Ovary (tissue), 10 donors: ENCODE results near the gene GDPGP1. TPM values are rescaled to one million over a fixed set of nuclear protein-coding genes. Genes with fewer than 3 reads are reported as not detected.
"Not testable (repeated sequence)": the region's sequence is repeated elsewhere in the genome, so short reads cannot be mapped to it uniquely, and the experiment has no call there.

Experiments
- DNase-seq, 5 donors: peaks; one replicate each; pipeline ENCODE4 v3.0.0-alpha.2; 2019 to 2020
- H3K27ac ChIP-seq, 2 donors: fragments of 200-600 bp; one replicate each; pipeline versions ENCODE4 v1.5.1 to v1.8.0; 2019 to 2022
- H3K27me3 ChIP-seq: fragments of 200-600 bp; one replicate; pipeline ENCODE4 v1.8.0; 2022
- H3K36me3 ChIP-seq: fragments of 200-600 bp; sonication (generic); one replicate; pipeline ENCODE4 v1.5.1; 2019
- H3K4me1 ChIP-seq: one replicate; pipeline ENCODE4 v1.8.1; 2013; ENCODE audit warnings: mild to moderate bottlenecking, moderate library complexity; ENCODE audit not compliant: insufficient read depth
- H3K4me3 ChIP-seq: fragments of 200-600 bp; sonication (generic); one replicate; pipeline ENCODE4 v1.5.1; 2017
- H3K9me3 ChIP-seq, 2 donors: fragments of 200-600 bp in 1 of 2; sonication (generic) in 1 of 2; one replicate each; pipeline versions ENCODE4 v1.5.1 to v1.8.1; 2013 to 2019; ENCODE audit warnings: mild to moderate bottlenecking in 1 of 2, moderate library complexity in 1 of 2
- EP300 ChIP-seq: sonication (generic); formaldehyde crosslinking; IDR thresholded peaks from one replicate; pipeline ENCODE4 v1.6.1; 2017; ENCODE audit warnings: antibody characterized with exemption
- POLR2A ChIP-seq: fragments of 450-650 bp; IDR thresholded peaks from one replicate; pipeline ENCODE4 v1.6.1; 2017; ENCODE audit warnings: antibody characterized with exemption, mild to moderate bottlenecking, moderate library complexity
- WGBS, 3 donors: extraction: QIAGEN DNeasy Blood & Tissue Kit in 1 of 3; methylation state at CpG; one replicate each; pipeline versions ENCODE4 v1.1.5 to v1.1.7; 2013 to 2017; 5-methylcytosine and 5-hydroxymethylcytosine counted together
- intact Hi-C, 4 donors: fragments of 100-400 bp; cut with DNase I; formaldehyde crosslinking; loops; one replicate each; pipeline versions ENCODE4 v1.11.0 to v1.15.1; 2022 to 2023
- long read RNA-seq, 3 donors: library from polyadenylated mRNA in 2 of 3; unstranded in 2 of 3; transcript quantifications; one replicate each; pipeline ENCODE4 v2.0.0 and lab custom pipeline, GENCODE V29; 2021 to 2026
- polyA plus RNA-seq, 2 donors: library from polyadenylated mRNA; stranded (reverse); fragments of 200-250 nt in 1 of 2; fragments of 350-450 nt in 1 of 2; fragmentation: Illumina TruSeq in 1 of 2; extraction: RNeasy Lipid Tissue Mini Kit (QIAGEN cat#74804) in 1 of 2; gene quantifications; one replicate each; pipeline ENCODE4 v1.2.3, GENCODE V29; 2013 to 2014
- total RNA-seq, 7 donors: library from RNA; depleted of rRNA in 2 of 7; stranded (reverse); fragments of >200 nt in 2 of 7; fragmentation: NEBNext Ultra II Directional in 3 of 7; extraction: Animal tissue kit (Norgen Biotek cat#: 25700) in 3 of 7; gene quantifications; one replicate each; pipeline versions ENCODE4 v1.1.0 to v1.2.4, GENCODE V29; 2016 to 2023
- TF ChIP-seq, protein P1 (sequence below), 3 donors: fragments of 450-650 bp in 2 of 3; fragments of 200-600 bp in 1 of 3; IDR thresholded peaks; one replicate each; pipeline versions ENCODE4 v1.5.1 to v1.8.0; 2016 to 2022; ENCODE audit warnings: antibody characterized with exemption in 3 of 3, mild to moderate bottlenecking in 1 of 3
- donor health status: DM: no; HTN: no; CAD: no; lungs with moderate emphysema.
- donor health status: DM: no; HTN: no; CAD: no.
- donor health status: Bipolar disorder and iron deficiency.
- donor health status: DM: yes; HTN: yes; CAD: no.
- donor health status: DM: no; HTN: no; CAD: no.
- donor health status: DM: yes; HTN: yes; CAD: no.

The GDPGP1 gene, protein sequence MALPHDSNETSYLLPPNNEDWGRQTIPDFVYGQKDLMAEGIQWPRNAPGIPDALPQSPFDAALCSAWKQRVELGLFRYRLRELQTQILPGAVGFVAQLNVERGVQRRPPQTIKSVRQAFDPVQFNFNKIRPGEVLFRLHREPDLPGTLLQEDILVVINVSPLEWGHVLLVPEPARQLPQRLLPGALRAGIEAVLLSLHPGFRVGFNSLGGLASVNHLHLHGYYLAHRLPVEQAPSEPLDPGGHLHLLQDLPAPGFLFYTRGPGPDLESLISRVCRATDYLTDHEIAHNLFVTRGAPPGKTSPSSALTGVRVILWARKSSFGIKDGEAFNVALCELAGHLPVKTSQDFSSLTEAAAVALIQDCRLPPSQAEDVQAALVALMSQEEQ
- total RNA-seq: 1 to 10 TPM; 2.5 to 9.3 (median 8.3) TPM
- polyA plus RNA-seq: 1 to 10 TPM; 2.0 to 3.0 TPM
- long read RNA-seq, donor 1, partial matches to known transcripts: 1 of 4 reads
- long read RNA-seq, donor 1, other reads (novel, unspliced or antisense): 1 of 4 reads
- long read RNA-seq, donor 2, partial matches to known transcripts: 0 of 3 reads
- long read RNA-seq, donor 2, other reads (novel, unspliced or antisense): 0 of 3 reads
- long read RNA-seq, donor 3, partial matches to known transcripts: 0 of 3 reads
- long read RNA-seq, donor 3, other reads (novel, unspliced or antisense): 1 of 3 reads

DNA sequence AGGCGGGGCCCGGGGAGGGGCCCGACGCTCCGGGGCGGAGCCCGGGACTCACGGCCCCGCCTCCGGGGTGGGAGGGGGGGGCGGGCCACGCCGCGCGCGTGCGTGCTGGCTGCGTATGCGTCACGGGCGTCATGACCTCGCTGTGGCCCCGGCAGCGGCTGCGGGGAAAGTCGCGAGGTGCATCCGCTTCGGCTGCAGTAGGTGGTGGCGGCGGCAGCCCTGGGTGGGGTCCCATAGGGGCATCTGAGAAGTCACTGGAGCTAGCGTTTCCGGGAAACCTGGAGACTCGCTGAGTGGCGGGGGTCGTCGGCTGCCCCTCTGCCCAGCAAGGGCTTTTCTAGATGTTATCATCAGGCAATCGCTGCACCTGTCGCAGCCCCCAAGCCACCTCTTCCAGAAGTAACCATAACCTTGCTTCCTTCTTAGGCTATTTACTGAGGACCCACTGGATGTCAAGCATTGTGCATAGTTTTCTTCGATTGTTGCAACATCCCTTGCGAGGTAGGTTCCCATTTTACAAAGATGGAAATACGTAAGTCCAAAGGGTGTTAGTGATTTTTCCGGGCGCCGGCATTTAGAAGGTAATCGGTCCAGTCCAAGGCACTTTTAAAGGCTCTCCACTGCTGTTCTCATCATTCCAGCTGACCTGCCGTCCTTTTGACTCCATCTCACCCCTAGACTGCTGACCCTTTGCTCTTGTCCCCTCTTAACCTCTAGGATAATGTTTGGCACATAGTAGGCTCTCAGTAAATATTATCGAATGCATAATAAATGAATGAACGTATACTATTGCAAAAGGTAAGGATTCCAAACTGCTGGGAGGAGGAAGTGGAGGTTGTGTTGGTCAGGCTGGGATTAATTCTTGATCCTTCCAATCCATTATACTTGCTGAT lies at the start of gene GDPGP1:
Gene GDPGP1 (plus strand): TSS at position 114 of the 893 bp plus-strand sequence. CDS start 6,700 bp downstream, outside the sequence.
- Histone ChIP-seq H3K4me1 (peaks cover 4% of the 10 kb centered on the region), H3K9me3 (no peaks in the 10 kb centered on the region), H3K27me3 (no peaks in the 10 kb centered on the region), H3K4me3 (peak within 1 kb of the TSS; percentile 78), H3K27ac (peak within 1 kb of the TSS; percentile 74 to 77), H3K36me3 (no peaks in the 10 kb centered on the region)
- intact Hi-C loops: loop anchor here in 1 of 4 donors (5.0 kb wide), 1 partner anchor 72 kb away; no protein-coding TSS in a partner anchor
- WGBS, 3 donors: 3 to 9% (median 4%) methylated on average over 28 to 49 of the region's 49 CpGs
- no peak for DNase-seq
- TF ChIP-seq, protein P1, sequence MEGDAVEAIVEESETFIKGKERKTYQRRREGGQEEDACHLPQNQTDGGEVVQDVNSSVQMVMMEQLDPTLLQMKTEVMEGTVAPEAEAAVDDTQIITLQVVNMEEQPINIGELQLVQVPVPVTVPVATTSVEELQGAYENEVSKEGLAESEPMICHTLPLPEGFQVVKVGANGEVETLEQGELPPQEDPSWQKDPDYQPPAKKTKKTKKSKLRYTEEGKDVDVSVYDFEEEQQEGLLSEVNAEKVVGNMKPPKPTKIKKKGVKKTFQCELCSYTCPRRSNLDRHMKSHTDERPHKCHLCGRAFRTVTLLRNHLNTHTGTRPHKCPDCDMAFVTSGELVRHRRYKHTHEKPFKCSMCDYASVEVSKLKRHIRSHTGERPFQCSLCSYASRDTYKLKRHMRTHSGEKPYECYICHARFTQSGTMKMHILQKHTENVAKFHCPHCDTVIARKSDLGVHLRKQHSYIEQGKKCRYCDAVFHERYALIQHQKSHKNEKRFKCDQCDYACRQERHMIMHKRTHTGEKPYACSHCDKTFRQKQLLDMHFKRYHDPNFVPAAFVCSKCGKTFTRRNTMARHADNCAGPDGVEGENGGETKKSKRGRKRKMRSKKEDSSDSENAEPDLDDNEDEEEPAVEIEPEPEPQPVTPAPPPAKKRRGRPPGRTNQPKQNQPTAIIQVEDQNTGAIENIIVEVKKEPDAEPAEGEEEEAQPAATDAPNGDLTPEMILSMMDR (IDR thresholded peaks at IDR 0.05): no peak
- no peak for TF ChIP-seq EP300
- TF ChIP-seq POLR2A: peak; percentile 34

DNA sequence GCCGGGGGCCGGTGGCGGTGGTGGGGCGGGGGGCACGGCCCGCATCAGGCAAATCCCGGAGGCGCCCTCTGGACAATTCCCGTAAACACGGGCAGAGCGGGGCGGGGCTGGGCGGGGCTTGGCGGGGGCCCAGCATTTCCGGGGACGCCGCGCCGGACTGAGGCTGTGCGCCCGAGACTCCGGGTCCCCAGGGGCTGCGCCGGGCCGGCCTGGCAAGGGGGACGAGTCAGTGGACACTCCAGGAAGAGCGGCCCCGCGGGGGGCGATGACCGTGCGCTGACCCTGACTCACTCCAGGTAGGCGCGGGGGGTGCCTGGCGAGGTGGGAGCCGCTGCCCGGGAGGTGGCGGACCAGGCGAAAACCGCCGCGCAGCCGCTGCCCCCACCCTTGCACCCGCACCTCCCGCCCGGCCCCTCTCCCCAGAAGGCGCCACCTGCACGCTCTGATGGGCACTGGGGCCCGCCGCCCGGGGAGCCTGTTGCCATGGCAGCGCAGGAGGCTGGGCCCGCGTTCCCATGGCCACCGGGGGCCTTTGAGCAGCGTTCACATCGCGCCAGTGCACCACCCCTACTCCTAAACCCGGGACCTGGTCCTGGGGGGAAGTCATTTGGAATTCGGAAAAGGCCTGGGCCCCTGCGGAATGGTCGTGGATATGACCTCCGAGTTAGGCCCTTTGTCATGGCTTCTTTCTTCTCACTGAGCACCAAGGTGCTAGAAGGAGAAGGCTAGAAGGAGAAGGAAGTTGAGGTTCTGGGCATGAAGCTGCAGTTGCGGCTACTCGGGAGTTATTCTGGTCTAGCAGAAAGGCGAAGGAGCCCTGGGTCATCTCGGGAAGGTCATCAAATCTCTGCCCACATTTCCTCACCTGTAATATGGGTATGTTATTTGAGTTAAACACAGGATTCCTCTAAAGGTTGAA lies 49.0 kb upstream of the GDPGP1 start:
- peaks cover 4% of the 10 kb centered on the region for H3K4me1 ChIP-seq
- DNase-seq: peak; percentile 80 to 89 (median 83)
- H3K9me3 ChIP-seq: no peaks in the 10 kb centered on the region
- no peaks in the 10 kb centered on the region for H3K36me3 ChIP-seq
- TF ChIP-seq EP300: peak; percentile 17
- peak; percentile 38 for TF ChIP-seq POLR2A
- TF ChIP-seq, protein P1 (IDR thresholded peaks at IDR 0.05): no peak
- no peaks in the 10 kb centered on the region for H3K27me3 ChIP-seq
- H3K27ac ChIP-seq: peak overlapping the region; percentile 97 to 98
- 7 to 13% (median 9%) methylated on average over 22 to 67 of the region's 67 CpGs for WGBS, 3 donors
- H3K4me3 ChIP-seq: peak overlapping the region; percentile 67
- intact Hi-C loops: no loop called here

DNA sequence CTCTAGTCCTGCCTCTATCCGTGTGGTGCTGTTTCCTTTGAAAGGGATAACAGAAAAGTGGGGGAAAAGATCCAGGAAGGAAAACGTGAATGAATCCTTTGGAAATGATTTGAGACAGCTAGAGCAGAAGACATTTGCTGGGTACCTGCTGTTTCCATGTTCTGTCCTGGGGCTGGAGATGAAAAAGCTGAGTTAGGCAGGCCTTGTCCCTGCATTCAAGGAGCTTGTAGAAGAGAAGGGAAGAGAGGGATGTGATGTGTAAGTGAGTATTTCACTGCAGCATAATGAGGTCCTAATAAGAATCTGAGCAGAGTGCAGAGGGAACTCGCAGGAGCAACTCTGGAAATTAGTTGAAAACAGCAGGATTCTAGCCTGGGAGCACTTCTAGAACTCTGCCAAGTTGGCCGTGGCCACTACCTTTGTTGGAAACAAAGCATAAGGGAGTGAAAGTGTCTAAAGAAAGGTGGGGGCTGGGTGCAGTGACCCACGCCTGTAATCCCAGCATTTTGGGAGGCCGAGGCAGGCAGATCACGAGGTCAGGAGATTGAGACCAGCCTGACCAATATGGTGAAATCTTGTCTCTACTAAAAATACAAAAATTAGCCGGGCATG lies 46.6 kb upstream of the GDPGP1 start:
- no peaks in the 10 kb centered on the region for H3K9me3 ChIP-seq
- no peak overlapping the region for H3K4me3 ChIP-seq
- TF ChIP-seq EP300 (no peak), POLR2A (no peak)
- TF ChIP-seq, protein P1 (IDR thresholded peaks at IDR 0.05): no peak
- WGBS, 3 donors: 20 to 32% (median 21%) methylated on average over 8 of the region's 8 CpGs
- H3K27ac ChIP-seq: peak overlapping the region; percentile 62 to 68
- no peaks in the 10 kb centered on the region for H3K27me3 ChIP-seq
- peak in 3 of 5 donors; percentile 26 to 52 (median 49) for DNase-seq
- no peaks in the 10 kb centered on the region for H3K36me3 ChIP-seq
- intact Hi-C loops: no loop called here
- peaks cover 14% of the 10 kb centered on the region for H3K4me1 ChIP-seq

DNA sequence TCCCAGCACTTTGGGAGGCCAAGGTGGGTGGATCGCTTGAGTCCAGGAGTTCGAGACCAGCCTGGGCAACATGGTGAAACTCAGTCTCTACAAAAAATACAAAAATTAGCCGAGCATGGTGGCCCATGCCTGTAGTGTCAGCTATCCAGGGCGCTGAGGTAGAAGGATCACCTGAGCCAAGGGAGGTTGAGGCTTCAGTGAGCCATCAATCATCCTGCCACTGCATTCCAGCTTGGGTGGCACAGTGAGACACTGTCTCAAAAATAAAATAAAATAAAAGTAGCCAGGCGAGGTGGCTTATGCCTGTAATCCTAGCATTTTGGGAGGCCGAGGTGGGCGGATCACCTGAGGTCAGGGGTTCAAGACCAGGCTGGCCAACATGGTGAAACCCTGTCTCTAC lies 45.9 kb upstream of the GDPGP1 start:
- H3K36me3 ChIP-seq, DNase-seq, H3K27me3 ChIP-seq, H3K9me3 ChIP-seq, H3K4me3 ChIP-seq, intact Hi-C loops: not testable (repeated sequence)
- H3K27ac ChIP-seq: peak overlapping the region in 1 of 2 donors; percentile 68
- 95 to 97% (median 97%) methylated on average over 7 of the region's 7 CpGs for WGBS, 3 donors
- peaks cover 16% of the 10 kb centered on the region for H3K4me1 ChIP-seq
